Neural crest cell (in vitro differentiated cells): ENCODE data around the gene NFKBIE. TPM values are rescaled to one million over a fixed set of nuclear protein-coding genes. Genes with fewer than 3 reads are reported as not detected.
A peak's percentile ranks its signal among the peaks of the same experiment; 100 is the strongest.
"Not testable (repeated sequence)": the region's sequence is repeated elsewhere in the genome, so short reads cannot be mapped to it uniquely, and the experiment has no call there.

Experiments used
- DNase-seq: peaks from one replicate; pipeline ENCODE4 v3.0.0; 2021; ENCODE audit warnings: low read depth, mixed read lengths, low spot score
- H3K27ac Mint-ChIP-seq: one replicate; pipeline ENCODE4 v1.8.0; 2021; ENCODE audit warnings: mild to moderate bottlenecking, mixed read lengths; ENCODE audit not compliant: unreplicated experiment
- H3K27me3 Mint-ChIP-seq: 2 replicates; pipeline ENCODE4 v1.8.0; 2021; ENCODE audit warnings: low read depth, mild to moderate bottlenecking, mixed read lengths
- H3K36me3 Mint-ChIP-seq: 2 replicates; pipeline ENCODE4 v1.8.0; 2021; ENCODE audit warnings: low read depth, mild to moderate bottlenecking, mixed read lengths
- H3K4me1 Mint-ChIP-seq: 2 replicates; pipeline ENCODE4 v1.8.0; 2021; ENCODE audit warnings: mixed read lengths
- H3K4me3 Mint-ChIP-seq: one replicate; pipeline ENCODE4 v1.8.0; 2021; ENCODE audit warnings: mild to moderate bottlenecking, mixed read lengths
- H3K9me3 Mint-ChIP-seq: 2 replicates; pipeline ENCODE4 v1.8.0; 2021; ENCODE audit warnings: mixed read lengths
- total RNA-seq: library from RNA; stranded (reverse); gene quantifications from 2 replicates; pipeline ENCODE4 v1.2.1, GENCODE V29; 2021
- TF ChIP-seq, protein P1 (sequence below): fragments of 200-600 bp; sonication (generic); conservative IDR thresholded peaks from 2 replicates; pipeline ENCODE4 v1.5.0; 2021; ENCODE audit warnings: antibody characterized with exemption, mild to moderate bottlenecking

The NFKBIE gene
- total RNA-seq, 1 donor from 2014 or later = 20.2 TPM

DNA sequence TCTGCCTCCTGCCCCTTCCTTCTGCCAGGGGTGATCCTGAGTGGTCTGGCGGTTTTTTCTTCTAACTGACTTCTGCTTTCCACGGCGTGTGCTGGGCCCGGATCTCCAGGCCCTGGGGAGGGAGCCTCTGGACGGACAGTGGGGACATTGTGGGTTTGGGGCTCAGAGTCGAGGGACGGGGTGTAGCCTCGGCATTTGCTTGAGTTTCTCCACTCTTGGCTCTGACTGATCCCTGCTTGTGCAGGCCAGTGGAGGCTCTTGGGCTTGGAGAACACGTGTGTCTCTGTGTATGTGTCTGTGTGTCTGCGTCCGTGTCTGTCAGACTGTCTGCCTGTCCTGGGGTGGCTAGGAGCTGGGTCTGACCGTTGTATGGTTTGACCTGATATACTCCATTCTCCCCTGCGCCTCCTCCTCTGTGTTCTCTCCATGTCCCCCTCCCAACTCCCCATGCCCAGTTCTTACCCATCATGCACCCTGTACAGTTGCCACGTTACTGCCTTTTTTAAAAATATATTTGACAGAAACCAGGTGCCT lies 31.7 kb downstream of the NFKBIE start:
- DNase-seq = no peak
- Mint-ChIP-seq H3K4me1 (peaks cover 35% of the 10 kb centered on the region), H3K9me3 (no peaks in the 10 kb centered on the region), H3K27me3 (no peaks in the 10 kb centered on the region), H3K4me3 (no peak overlapping the region), H3K36me3 (no peaks in the 10 kb centered on the region), H3K27ac (no peak overlapping the region)
- TF ChIP-seq, protein P1, sequence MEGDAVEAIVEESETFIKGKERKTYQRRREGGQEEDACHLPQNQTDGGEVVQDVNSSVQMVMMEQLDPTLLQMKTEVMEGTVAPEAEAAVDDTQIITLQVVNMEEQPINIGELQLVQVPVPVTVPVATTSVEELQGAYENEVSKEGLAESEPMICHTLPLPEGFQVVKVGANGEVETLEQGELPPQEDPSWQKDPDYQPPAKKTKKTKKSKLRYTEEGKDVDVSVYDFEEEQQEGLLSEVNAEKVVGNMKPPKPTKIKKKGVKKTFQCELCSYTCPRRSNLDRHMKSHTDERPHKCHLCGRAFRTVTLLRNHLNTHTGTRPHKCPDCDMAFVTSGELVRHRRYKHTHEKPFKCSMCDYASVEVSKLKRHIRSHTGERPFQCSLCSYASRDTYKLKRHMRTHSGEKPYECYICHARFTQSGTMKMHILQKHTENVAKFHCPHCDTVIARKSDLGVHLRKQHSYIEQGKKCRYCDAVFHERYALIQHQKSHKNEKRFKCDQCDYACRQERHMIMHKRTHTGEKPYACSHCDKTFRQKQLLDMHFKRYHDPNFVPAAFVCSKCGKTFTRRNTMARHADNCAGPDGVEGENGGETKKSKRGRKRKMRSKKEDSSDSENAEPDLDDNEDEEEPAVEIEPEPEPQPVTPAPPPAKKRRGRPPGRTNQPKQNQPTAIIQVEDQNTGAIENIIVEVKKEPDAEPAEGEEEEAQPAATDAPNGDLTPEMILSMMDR = no peak

DNA sequence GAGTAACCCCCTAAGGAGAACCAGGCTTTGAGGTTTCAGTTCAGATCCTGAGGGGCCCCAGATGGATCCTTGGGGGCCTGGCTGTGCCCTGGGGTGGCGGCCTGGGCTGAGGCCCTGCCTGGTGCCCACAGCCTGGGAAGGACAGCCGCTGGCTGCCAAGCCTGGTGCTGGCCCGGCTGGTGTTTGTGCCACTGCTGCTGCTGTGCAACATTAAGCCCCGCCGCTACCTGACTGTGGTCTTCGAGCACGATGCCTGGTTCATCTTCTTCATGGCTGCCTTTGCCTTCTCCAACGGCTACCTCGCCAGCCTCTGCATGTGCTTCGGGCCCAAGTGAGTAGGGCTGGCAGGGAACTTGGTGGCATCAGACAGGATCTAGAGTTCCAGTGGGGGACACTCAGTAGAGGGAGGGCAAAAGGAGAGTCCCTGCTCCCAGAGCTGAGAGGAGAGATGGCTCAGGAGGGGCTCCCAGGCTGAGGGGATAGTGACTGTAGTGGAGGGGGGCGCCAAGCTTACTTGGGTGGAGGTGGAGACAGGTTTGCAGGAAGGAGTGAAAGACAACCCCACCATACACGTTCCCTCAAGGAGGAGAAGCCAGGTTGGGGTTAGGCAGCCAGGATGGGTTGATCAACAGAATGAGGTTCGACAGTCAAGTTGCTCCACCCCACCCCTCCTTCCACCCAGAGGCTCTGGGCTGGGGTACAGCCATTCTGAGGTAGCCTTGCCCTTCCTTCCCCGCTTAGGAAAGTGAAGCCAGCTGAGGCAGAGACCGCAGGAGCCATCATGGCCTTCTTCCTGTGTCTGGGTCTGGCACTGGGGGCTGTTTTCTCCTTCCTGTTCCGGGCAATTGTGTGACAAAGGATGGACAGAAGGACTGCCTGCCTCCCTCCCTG lies 32.4 kb downstream of the NFKBIE start:
- TF ChIP-seq, protein P1 = no peak
- no peaks in the 10 kb centered on the region for H3K9me3 Mint-ChIP-seq
- H3K4me3 Mint-ChIP-seq = no peak overlapping the region
- DNase-seq = no peak
- no peaks in the 10 kb centered on the region for H3K36me3 Mint-ChIP-seq
- H3K4me1 Mint-ChIP-seq = peaks cover 28% of the 10 kb centered on the region
- H3K27ac Mint-ChIP-seq = no peak overlapping the region
- no peaks in the 10 kb centered on the region for H3K27me3 Mint-ChIP-seq

DNA sequence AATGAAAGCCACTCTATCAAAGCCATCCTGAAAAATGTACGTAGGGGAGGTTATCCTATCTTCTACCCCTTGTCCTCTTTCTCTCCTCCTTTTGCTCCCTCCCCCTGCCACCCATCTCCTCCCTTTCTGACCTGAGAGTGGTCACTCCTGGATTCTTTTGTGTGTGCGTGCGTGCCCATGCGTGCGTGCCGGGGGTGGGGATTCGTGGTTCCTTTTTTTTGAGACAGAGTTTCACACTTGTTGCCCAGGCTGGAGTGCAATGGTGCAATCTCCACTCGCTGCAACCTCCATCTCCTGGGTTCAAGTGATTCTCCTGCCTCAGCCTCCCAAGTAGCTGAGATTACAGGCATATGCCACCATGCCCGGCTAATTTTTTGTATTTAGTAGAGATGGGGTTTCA lies 33.9 kb downstream of the NFKBIE start:
- DNase-seq, H3K27me3 Mint-ChIP-seq, H3K9me3 Mint-ChIP-seq, H3K4me3 Mint-ChIP-seq, H3K36me3 Mint-ChIP-seq, H3K27ac Mint-ChIP-seq: not testable (repeated sequence)
- H3K4me1 Mint-ChIP-seq = peaks cover 32% of the 10 kb centered on the region

DNA sequence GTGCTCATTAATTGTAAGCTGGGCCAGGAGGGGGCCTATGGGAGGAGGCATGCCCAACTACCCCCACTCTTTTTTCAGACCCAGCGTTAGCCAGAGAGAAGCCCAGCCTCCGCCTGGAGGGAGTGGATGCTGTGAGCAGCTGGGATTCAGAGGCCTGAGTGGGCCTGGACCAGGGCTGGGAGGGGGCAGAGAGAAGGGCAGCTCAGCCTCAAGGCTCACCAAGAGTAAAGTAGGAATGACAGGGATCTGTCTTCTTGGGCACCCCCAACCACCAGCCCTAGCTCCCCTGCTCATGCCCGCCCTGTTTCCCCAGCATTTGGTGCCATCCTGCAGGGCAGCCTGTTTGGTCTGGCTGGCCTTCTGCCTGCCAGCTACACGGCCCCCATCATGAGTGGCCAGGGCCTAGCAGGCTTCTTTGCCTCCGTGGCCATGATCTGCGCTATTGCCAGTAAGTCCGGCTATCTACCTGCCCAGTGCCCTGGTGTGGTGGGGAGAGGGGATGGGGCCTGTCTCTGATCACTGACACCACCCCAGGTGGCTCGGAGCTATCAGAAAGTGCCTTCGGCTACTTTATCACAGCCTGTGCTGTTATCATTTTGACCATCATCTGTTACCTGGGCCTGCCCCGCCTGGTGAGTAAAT lies 35.2 kb downstream of the NFKBIE start:
- peaks cover 34% of the 10 kb centered on the region for H3K4me1 Mint-ChIP-seq
- no peaks in the 10 kb centered on the region for H3K36me3 Mint-ChIP-seq
- no peak overlapping the region for H3K4me3 Mint-ChIP-seq
- TF ChIP-seq, protein P1 = no peak
- no peak overlapping the region for H3K27ac Mint-ChIP-seq
- H3K27me3 Mint-ChIP-seq = no peaks in the 10 kb centered on the region
- H3K9me3 Mint-ChIP-seq = no peaks in the 10 kb centered on the region
- DNase-seq = no peak

DNA sequence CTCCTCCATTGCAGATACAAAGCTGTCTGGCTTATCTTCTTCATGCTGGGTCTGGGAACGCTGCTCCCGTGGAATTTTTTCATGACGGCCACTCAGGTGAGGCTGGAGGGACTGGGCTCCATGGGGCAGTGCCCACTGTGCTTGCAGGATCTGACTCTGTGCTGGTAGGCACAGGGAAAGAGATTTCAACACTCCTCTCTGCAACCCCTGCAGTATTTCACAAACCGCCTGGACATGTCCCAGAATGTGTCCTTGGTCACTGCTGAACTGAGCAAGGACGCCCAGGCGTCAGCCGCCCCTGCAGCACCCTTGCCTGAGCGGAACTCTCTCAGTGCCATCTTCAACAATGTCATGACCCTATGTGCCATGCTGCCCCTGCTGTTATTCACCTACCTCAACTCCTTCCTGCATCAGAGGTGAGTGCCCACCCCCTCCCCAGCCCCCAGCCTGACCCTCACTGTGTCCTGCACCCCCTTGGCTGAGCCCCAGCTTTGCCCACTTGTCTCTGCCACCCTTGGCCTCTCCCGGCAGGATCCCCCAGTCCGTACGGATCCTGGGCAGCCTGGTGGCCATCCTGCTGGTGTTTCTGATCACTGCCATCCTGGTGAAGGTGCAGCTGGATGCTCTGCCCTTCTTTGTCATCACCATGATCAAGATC lies 35.8 kb downstream of the NFKBIE start:
- no peak overlapping the region for H3K27ac Mint-ChIP-seq
- H3K9me3 Mint-ChIP-seq = no peaks in the 10 kb centered on the region
- TF ChIP-seq, protein P1 = no peak
- DNase-seq = no peak
- H3K4me3 Mint-ChIP-seq = peak overlapping the region; percentile 54
- H3K36me3 Mint-ChIP-seq = no peaks in the 10 kb centered on the region
- no peaks in the 10 kb centered on the region for H3K27me3 Mint-ChIP-seq
- peaks cover 33% of the 10 kb centered on the region for H3K4me1 Mint-ChIP-seq
